OCI-LY7 (cell line): ENCODE data around the gene METTL25B.

Experiments used
- EZH2phosphoT487 ChIP-seq: fragments of 200-600 bp; sonication (generic); IDR thresholded peaks from 2 replicates; pipeline ENCODE4 v1.6.1; 2018; ENCODE audit warnings: low read depth, borderline replicate concordance, mild to moderate bottlenecking, mixed run types, antibody characterized with exemption, low read length, moderate library complexity, mixed read lengths
- TF ChIP-seq, protein P1 (sequence below): fragments of 200-600 bp; sonication (generic); conservative IDR thresholded peaks from 2 replicates; pipeline ENCODE4 v1.5.1; 2014; ENCODE audit warnings: mild to moderate bottlenecking, antibody characterized with exemption, low read length, moderate library complexity, mixed read lengths

GRCh38 chr1:156752843-156753482, 24.7 kb downstream of the METTL25B start:
- TF ChIP-seq, protein P1, sequence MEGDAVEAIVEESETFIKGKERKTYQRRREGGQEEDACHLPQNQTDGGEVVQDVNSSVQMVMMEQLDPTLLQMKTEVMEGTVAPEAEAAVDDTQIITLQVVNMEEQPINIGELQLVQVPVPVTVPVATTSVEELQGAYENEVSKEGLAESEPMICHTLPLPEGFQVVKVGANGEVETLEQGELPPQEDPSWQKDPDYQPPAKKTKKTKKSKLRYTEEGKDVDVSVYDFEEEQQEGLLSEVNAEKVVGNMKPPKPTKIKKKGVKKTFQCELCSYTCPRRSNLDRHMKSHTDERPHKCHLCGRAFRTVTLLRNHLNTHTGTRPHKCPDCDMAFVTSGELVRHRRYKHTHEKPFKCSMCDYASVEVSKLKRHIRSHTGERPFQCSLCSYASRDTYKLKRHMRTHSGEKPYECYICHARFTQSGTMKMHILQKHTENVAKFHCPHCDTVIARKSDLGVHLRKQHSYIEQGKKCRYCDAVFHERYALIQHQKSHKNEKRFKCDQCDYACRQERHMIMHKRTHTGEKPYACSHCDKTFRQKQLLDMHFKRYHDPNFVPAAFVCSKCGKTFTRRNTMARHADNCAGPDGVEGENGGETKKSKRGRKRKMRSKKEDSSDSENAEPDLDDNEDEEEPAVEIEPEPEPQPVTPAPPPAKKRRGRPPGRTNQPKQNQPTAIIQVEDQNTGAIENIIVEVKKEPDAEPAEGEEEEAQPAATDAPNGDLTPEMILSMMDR, result no peak
- TF ChIP-seq EZH2phosphoT487, result no peak
